Measurements from ENCODE around the gene CYB5B. TPM values are rescaled to one million over a fixed set of nuclear protein-coding genes. Genes with fewer than 3 reads are reported as not detected.

CYB5B gene
- total and polyA plus RNA-seq, 2 donors from 2014 or later = 89.0 to 111 TPM

DNA sequence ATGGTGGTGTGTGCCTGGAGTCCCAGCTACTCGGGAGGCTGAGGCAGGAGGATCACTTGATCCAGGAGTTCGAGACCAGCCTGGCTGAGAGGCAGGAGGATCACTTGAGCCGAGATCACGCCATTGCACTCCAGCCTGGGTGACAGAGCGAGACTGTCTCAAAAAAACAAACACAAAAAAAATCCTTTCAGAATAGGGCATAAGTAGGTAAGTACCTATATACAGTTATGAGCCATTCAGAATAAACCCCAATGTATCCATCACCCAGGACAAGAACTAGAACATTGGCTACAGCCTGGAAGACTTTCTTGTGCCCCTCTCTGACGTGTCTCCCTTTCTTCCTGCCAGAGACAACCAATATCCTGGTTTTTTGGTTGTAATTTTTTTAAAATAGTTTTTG lies 54.3 kb downstream of the CYB5B start:
- intact Hi-C loops (cut with DNase I) = no loop called here

DNA sequence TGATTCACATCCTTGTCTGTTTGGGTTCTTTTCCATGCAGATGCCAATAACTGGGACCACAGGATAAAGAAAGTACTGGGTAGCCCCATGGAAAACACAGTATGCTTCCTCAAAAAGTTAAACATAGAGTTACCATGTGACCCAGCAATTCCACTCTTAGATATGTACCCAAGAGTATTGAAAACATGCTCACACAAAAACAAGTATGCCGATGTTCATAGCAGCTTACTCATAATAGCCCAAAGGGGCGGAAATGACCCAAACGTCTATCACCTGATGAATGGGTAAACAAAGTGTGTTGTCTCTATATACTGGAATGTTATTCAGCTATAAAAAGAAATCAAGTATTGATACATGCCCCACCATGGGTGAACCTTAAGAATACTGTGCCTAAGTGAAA lies 55.4 kb downstream of the CYB5B start:
- H3K9ac ChIP-seq (ENCODE audit: low read length in 3 of 3) = no peak overlapping the region
- H3K27me3 ChIP-seq (ENCODE audit: control insufficient read depth, insufficient read depth, low read length) = no peaks in the 10 kb centered on the region
- intact Hi-C loops (cut with DNase I) = no loop called here
- TF ChIP-seq, protein P1, sequence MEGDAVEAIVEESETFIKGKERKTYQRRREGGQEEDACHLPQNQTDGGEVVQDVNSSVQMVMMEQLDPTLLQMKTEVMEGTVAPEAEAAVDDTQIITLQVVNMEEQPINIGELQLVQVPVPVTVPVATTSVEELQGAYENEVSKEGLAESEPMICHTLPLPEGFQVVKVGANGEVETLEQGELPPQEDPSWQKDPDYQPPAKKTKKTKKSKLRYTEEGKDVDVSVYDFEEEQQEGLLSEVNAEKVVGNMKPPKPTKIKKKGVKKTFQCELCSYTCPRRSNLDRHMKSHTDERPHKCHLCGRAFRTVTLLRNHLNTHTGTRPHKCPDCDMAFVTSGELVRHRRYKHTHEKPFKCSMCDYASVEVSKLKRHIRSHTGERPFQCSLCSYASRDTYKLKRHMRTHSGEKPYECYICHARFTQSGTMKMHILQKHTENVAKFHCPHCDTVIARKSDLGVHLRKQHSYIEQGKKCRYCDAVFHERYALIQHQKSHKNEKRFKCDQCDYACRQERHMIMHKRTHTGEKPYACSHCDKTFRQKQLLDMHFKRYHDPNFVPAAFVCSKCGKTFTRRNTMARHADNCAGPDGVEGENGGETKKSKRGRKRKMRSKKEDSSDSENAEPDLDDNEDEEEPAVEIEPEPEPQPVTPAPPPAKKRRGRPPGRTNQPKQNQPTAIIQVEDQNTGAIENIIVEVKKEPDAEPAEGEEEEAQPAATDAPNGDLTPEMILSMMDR (IDR thresholded peaks at IDR 0.05; ENCODE audit: borderline replicate concordance, extremely low read depth, insufficient read depth) = no peak
- no peaks in the 10 kb centered on the region for H3K36me3 ChIP-seq (ENCODE audit: control insufficient read depth in 2 of 3, insufficient read depth in 3 of 3, low read length in 3 of 3)
- H3K9me3 ChIP-seq (ENCODE audit: control insufficient read depth in 2 of 3, insufficient read depth in 1 of 3, low read length in 3 of 3) = no peaks in the 10 kb centered on the region
- peaks cover 2 to 9% (median 3%) of the 10 kb centered on the region in 3 donors for H3K4me1 ChIP-seq (ENCODE audit: control insufficient read depth in 2 of 3, insufficient read depth in 2 of 3, low read depth in 1 of 3, low read length in 3 of 3)
- no peak overlapping the region for H3K27ac ChIP-seq (ENCODE audit: low read depth in 2 of 2, low read length in 2 of 2)
- H3K4me3 ChIP-seq (ENCODE audit: low read length in 3 of 3) = no peak overlapping the region
- no peak for DNase-seq
- no peak for FAIRE-seq

More for the DNA sequence above, 54.3 kb downstream of the CYB5B start:
- H3K4me3 ChIP-seq (ENCODE audit: low read length in 3 of 3) = no peak overlapping the region
- H3K9me3 ChIP-seq (ENCODE audit: control insufficient read depth in 2 of 3, insufficient read depth in 1 of 3, low read length in 3 of 3) = no peaks in the 10 kb centered on the region
- no peaks in the 10 kb centered on the region for H3K36me3 ChIP-seq (ENCODE audit: control insufficient read depth in 2 of 3, insufficient read depth in 3 of 3, low read length in 3 of 3)
- DNase-seq (no peak), FAIRE-seq (no peak)
- H3K27me3 ChIP-seq (ENCODE audit: control insufficient read depth, insufficient read depth, low read length) = no peaks in the 10 kb centered on the region
- H3K27ac ChIP-seq (ENCODE audit: low read depth in 2 of 2, low read length in 2 of 2) = no peak overlapping the region
- H3K9ac ChIP-seq (ENCODE audit: low read length in 3 of 3) = no peak overlapping the region
- H3K4me1 ChIP-seq (ENCODE audit: control insufficient read depth in 2 of 3, insufficient read depth in 2 of 3, low read depth in 1 of 3, low read length in 3 of 3) = peaks cover 2 to 9% (median 3%) of the 10 kb centered on the region in 3 donors
- TF ChIP-seq, protein P1 (IDR thresholded peaks at IDR 0.05; ENCODE audit: borderline replicate concordance, extremely low read depth, insufficient read depth) = no peak

DNA sequence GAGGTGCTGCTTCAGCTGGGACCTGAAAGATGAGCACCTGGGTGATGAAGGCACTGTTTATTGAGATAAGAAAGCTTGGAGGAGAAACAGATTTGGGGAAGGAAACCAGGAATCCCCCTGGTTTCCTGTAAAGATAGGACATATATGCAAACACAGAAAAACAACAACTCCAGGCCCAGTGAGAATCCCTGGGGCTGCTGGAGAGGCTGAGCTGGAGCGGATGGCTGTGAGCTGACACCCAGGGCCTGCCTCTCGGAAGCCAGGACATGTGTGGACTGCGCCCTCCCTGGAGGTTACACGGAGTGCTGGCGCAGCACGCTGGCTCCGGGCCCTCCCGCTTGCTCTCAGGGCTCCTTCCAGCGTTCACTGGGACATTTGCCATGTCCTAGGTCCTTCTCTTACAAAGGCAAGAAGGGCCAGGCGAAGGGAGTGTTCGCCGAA lies 57.5 kb downstream of the CYB5B start:
- H3K36me3 ChIP-seq (ENCODE audit: control insufficient read depth in 2 of 3, insufficient read depth in 3 of 3, low read length in 3 of 3) = no peaks in the 10 kb centered on the region
- peak overlapping the region; percentile 59 to 80 for H3K27ac ChIP-seq (ENCODE audit: low read depth in 2 of 2, low read length in 2 of 2)
- H3K4me1 ChIP-seq (ENCODE audit: control insufficient read depth in 2 of 3, insufficient read depth in 2 of 3, low read depth in 1 of 3, low read length in 3 of 3) = peaks cover 2 to 7% (median 2%) of the 10 kb centered on the region in 3 donors
- H3K4me3 ChIP-seq (ENCODE audit: low read length in 3 of 3) = no peak overlapping the region
- H3K9ac ChIP-seq (ENCODE audit: low read length in 3 of 3) = peak overlapping the region in 1 of 3 donors; percentile 43
- DNase-seq (peak in 4 of 5 donors; percentile 35 to 95 (median 64)), FAIRE-seq (no peak)
- H3K27me3 ChIP-seq (ENCODE audit: control insufficient read depth, insufficient read depth, low read length) = no peaks in the 10 kb centered on the region
- intact Hi-C loops (cut with DNase I) = no loop called here
- H3K9me3 ChIP-seq (ENCODE audit: control insufficient read depth in 2 of 3, insufficient read depth in 1 of 3, low read length in 3 of 3) = no peaks in the 10 kb centered on the region
- TF ChIP-seq, protein P1 (IDR thresholded peaks at IDR 0.05; ENCODE audit: borderline replicate concordance, extremely low read depth, insufficient read depth) = no peak
